HCT116 (cell line): ENCODE data around the gene HAGH. TPM values are rescaled to one million over a fixed set of nuclear protein-coding genes. Genes with fewer than 3 reads are reported as not detected.

Source experiments
- ATAC-seq: fragments of 200-7000 bp; cut with Tn5 transposase; 2 replicates; pipeline ENCODE4 v1.9.1; 2020; ENCODE audit warnings: mild to moderate bottlenecking, moderate library complexity
- BruUV-seq: library from RNA; stranded (reverse); fragments of 400-500 nt; replicated peaks from 2 replicates; lab custom pipeline; 2021; lab: Mats Ljungman, UMichigan
- CTCF ChIA-PET: fragments of 300-600 bp; sonication (Branson Sonifier 250); formaldehyde crosslinking; loops from one replicate; lab custom pipeline; 2021; ENCODE audit warnings: antibody characterized with exemption; lab: Charles Lee
- POLR2A ChIA-PET: fragments of 300-600, 350-600 bp; sonication (Branson Sonifier 250); formaldehyde crosslinking; loops from one replicate; lab custom pipeline; 2021; ENCODE audit warnings: antibody characterized with exemption; lab: Charles Lee
- RAD21 ChIA-PET, 2 experiments: fragments of 300-600 bp; sonication (Branson Sonifier 250); formaldehyde crosslinking; loops; one replicate each; lab custom pipeline; 2023; ENCODE audit warnings: low total read pairs in 2 of 2; ENCODE audit not compliant: uncharacterized antibody in 2 of 2, unreplicated experiment in 2 of 2, low non-redundant PET in 1 of 2; lab: Charles Lee
- DNase-seq: peaks from one replicate; pipeline ENCODE4 v3.0.0-alpha.2; 2010; ENCODE audit warnings: low read depth, low spot score
- H2AFZ ChIP-seq: fragments of 200-600 bp; shearing (Covaris generic), sonication (generic); 2 replicates; pipeline ENCODE4 v1.6.1; 2017; ENCODE audit warnings: low read depth, mixed run types, mixed read lengths, antibody characterized with exemption, low read length; ENCODE audit not compliant: poor library complexity, severe bottlenecking
- H3K27ac ChIP-seq: 2 replicates; pipeline ENCODE4 v1.5.1; 2012; ENCODE audit warnings: low read depth, low read length
- H3K27me3 ChIP-seq: fragments of 200-600 bp; sonication (generic); 2 replicates; pipeline ENCODE4 v1.6.1; 2016; ENCODE audit warnings: mixed run types, low read length, mixed read lengths; ENCODE audit not compliant: insufficient read depth
- H3K36me3 ChIP-seq, 2 experiments: fragments of 200-500 bp in 1 of 2; fragments of 200-600 bp in 1 of 2; sonication (Bioruptor generic) in 1 of 2; sonication (generic) in 1 of 2; 2 replicates each; pipeline versions ENCODE4 v1.5.1 to v1.6.1; 2014 to 2016; ENCODE audit warnings: low read length in 2 of 2, inconsistent platforms in 1 of 2, mixed read lengths in 1 of 2, mixed run types in 1 of 2; ENCODE audit not compliant: insufficient read depth in 2 of 2, control insufficient read depth in 1 of 2
- H3K4me1 ChIP-seq, 2 experiments: fragments of 200-600 bp in 1 of 2; sonication (generic) in 1 of 2; 2 replicates each; pipeline versions ENCODE4 v1.5.1 to v1.6.1; 2012 to 2017; ENCODE audit warnings: low read length in 2 of 2, inconsistent platforms in 1 of 2, mild to moderate bottlenecking in 1 of 2, mixed read lengths in 1 of 2, mixed run types in 1 of 2, moderate library complexity in 1 of 2; ENCODE audit not compliant: insufficient read depth in 2 of 2, control insufficient read depth in 1 of 2
- H3K4me2 ChIP-seq: fragments of 200-600 bp; sonication (generic); 2 replicates; pipeline ENCODE4 v1.6.1; 2017; ENCODE audit warnings: mixed run types, low read length, mixed read lengths
- H3K4me3 ChIP-seq, 2 experiments: fragments of 200-600 bp in 1 of 2; sonication (generic) in 1 of 2; replicated peaks in 1 of 2; 2 replicates each; pipeline ENCODE4 v1.5.1; 2011 to 2016; ENCODE audit warnings: low read length in 2 of 2, control low read depth in 1 of 2, low read depth in 1 of 2, mild to moderate bottlenecking in 1 of 2, mixed read lengths in 1 of 2, mixed run types in 1 of 2
- H3K79me2 ChIP-seq: fragments of 200-600 bp; sonication (generic); 2 replicates; pipeline ENCODE4 v1.6.1; 2017; ENCODE audit warnings: mild to moderate bottlenecking, mixed run types, low read length, moderate library complexity, mixed read lengths; ENCODE audit not compliant: insufficient read depth
- H3K9ac ChIP-seq: fragments of 200-600 bp; sonication (generic); 2 replicates; pipeline ENCODE4 v1.6.1; 2016; ENCODE audit warnings: low read length, mixed read lengths
- H3K9me2 ChIP-seq: fragments of 200-600 bp; sonication (generic), shearing (Covaris generic); 2 replicates; pipeline ENCODE4 v1.6.1; 2017; ENCODE audit warnings: mixed run types, mild to moderate bottlenecking, moderate library complexity; ENCODE audit not compliant: insufficient read depth
- H3K9me3 ChIP-seq, 2 experiments: fragments of 200-500 bp in 1 of 2; fragments of 200-600 bp in 1 of 2; sonication (Bioruptor generic) in 1 of 2; sonication (generic) in 1 of 2; 2 replicates each; pipeline ENCODE4 v1.6.1; 2014 to 2017; ENCODE audit warnings: low read length in 2 of 2, mixed read lengths in 2 of 2, inconsistent platforms in 1 of 2, low read depth in 1 of 2, mild to moderate bottlenecking in 1 of 2, mixed run types in 1 of 2, moderate library complexity in 1 of 2; ENCODE audit not compliant: control insufficient read depth in 1 of 2, insufficient read depth in 1 of 2
- H4K20me1 ChIP-seq: fragments of 200-600 bp; sonication (generic), shearing (Covaris generic); 2 replicates; pipeline ENCODE4 v1.6.1; 2017; ENCODE audit warnings: mixed run types, mild to moderate bottlenecking, moderate library complexity; ENCODE audit not compliant: insufficient read depth
- ATF3 ChIP-seq: IDR thresholded peaks from 2 replicates; pipeline ENCODE4 v1.6.1; 2012
- CEBPB ChIP-seq: IDR thresholded peaks from 2 replicates; pipeline ENCODE4 v1.6.1; 2012; ENCODE audit warnings: low read depth
- ELF1 ChIP-seq: IDR thresholded peaks from 2 replicates; pipeline ENCODE4 v1.6.1; 2012; ENCODE audit warnings: low read depth, borderline replicate concordance
- EZH2phosphoT487 ChIP-seq: fragments of 200-600 bp; IDR thresholded peaks from 2 replicates; pipeline ENCODE4 v1.6.1; 2018; ENCODE audit warnings: antibody characterized with exemption, borderline replicate concordance
- FOSL1 ChIP-seq: IDR thresholded peaks from 2 replicates; pipeline ENCODE4 v1.6.1; 2012; ENCODE audit warnings: low read depth
- MAX ChIP-seq: IDR thresholded peaks from 2 replicates; pipeline ENCODE4 v1.6.1; 2012
- POLR2A ChIP-seq: IDR thresholded peaks from 2 replicates; pipeline ENCODE4 v1.7.0; 2011; ENCODE audit warnings: borderline replicate concordance; ENCODE audit not compliant: insufficient read depth, insufficient read length; ENCODE audit errors: extremely low read depth
- POLR2AphosphoS5 ChIP-seq: IDR thresholded peaks from 2 replicates; pipeline ENCODE4 v1.6.1; 2011; ENCODE audit warnings: mild to moderate bottlenecking, low read depth, low read length, moderate library complexity
- RAD21 ChIP-seq: IDR thresholded peaks from 2 replicates; pipeline ENCODE4 v1.6.1; 2012; ENCODE audit warnings: low read depth, mild to moderate bottlenecking
- REST ChIP-seq: IDR thresholded peaks from 2 replicates; pipeline ENCODE4 v1.6.1; 2012; ENCODE audit warnings: low read depth
- SIN3A ChIP-seq: IDR thresholded peaks from 2 replicates; pipeline ENCODE4 v1.6.1; 2012; ENCODE audit warnings: low read depth
- SP1 ChIP-seq: IDR thresholded peaks from 2 replicates; pipeline ENCODE4 v1.6.1; 2012; ENCODE audit warnings: low read depth
- YY1 ChIP-seq: IDR thresholded peaks from 2 replicates; pipeline ENCODE4 v1.6.1; 2011; ENCODE audit warnings: low read length, low read depth, moderate library complexity, mild to moderate bottlenecking; ENCODE audit not compliant: insufficient replicate concordance; ENCODE audit errors: extremely low read depth
- ZBTB33 ChIP-seq: IDR thresholded peaks from 2 replicates; pipeline ENCODE4 v1.6.1; 2011; ENCODE audit warnings: mild to moderate bottlenecking, low read length, moderate library complexity; ENCODE audit not compliant: insufficient replicate concordance; ENCODE audit errors: extremely low read depth
- ZFX ChIP-seq: fragments of 450-650 bp; IDR thresholded peaks from 2 replicates; pipeline ENCODE4 v1.6.1; 2017
- ZNF274 ChIP-seq: fragments of 200-500 bp; sonication (Bioruptor generic); IDR thresholded peaks from 2 replicates; pipeline ENCODE4 v1.6.1; 2014; ENCODE audit warnings: mild to moderate bottlenecking, low read depth, low read length, inconsistent platforms
- intact Hi-C: fragments of 100-400 bp; cut with micrococcal nuclease; formaldehyde crosslinking; loops from 2 replicates; pipeline ENCODE4 v1.10.0; 2022
- total RNA-seq: library from RNA; stranded (reverse); gene quantifications from one replicate; pipeline ENCODE4 v1.2.1, GENCODE V29; 2021; ENCODE audit not compliant: unreplicated experiment

The HAGH gene
- total RNA-seq, 1 experiment from 2014 or later: 39.1 TPM

DNA sequence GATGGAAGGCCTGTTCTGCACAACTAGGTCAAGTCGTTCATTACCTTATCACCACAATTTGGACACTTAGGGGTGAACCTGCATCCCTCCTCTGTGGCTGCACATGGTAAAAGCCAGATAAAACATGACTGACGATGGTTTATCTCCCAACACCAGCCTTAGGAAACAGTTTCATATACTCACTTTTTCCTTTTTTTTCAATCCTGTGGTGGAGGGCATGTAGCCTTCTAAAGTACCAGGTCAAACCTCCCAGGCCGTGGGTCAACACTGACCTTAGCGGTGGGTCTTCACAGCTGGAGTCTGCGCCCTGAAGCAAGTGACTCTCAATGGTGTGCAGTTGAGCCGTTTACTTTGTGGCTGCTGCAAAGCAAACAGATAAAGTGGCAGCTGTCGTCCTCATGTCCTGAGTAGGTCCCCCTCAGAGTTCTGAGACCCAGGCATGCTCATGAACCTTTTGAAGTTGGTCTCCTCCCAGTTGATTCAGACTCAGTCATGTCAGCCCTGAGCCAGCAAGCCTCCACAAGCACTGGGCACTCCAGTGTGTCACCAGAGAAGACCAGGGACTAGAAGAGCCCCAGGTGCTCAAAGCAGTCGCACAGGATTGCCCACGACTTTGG, 6.3 kb upstream of the HAGH start:
- intact Hi-C loops: no loop called here
- BruUV-seq: no TSS peak

More for the DNA sequence above, 6.3 kb upstream of the HAGH start:
- Histone ChIP-seq H4K20me1 (peaks cover 5% of the 10 kb centered on the region; the same call in 1 of the 2 replicates), H3K9ac (no peak overlapping the region), H3K27me3 (no peaks in the 10 kb centered on the region), H3K9me2 (no peaks in the 10 kb centered on the region), H3K4me3 (no peak overlapping the region)
- POLR2A ChIA-PET: no interaction called here
- CTCF ChIA-PET: no interaction called here
- RAD21 ChIA-PET: no interaction called here
- DNase-seq (no peak), ATAC-seq (no peak; the same call in 1 of the 2 replicates)
- TF ChIP-seq ZFX: no peak
- no peak for TF ChIP-seq RAD21
- TF ChIP-seq SP1: no peak
- no peak for TF ChIP-seq ZNF274
- TF ChIP-seq POLR2A: no peak
- no peak for TF ChIP-seq SIN3A
- no peak for TF ChIP-seq ATF3
- TF ChIP-seq FOSL1: no peak
- TF ChIP-seq EZH2phosphoT487: no peak
- TF ChIP-seq POLR2AphosphoS5: no peak
- no peak for TF ChIP-seq YY1
- TF ChIP-seq REST: no peak
- TF ChIP-seq ZBTB33: no peak
- TF ChIP-seq CEBPB: no peak
- no peak for TF ChIP-seq MAX
- no peak for TF ChIP-seq ELF1
- TF ChIP-seq, all 23 proteins: peak for 0
- H3K4me1 ChIP-seq: peaks cover 8% of the 10 kb centered on the region in 2 experiments
- 0 out of 4 replicates have a peak, but pooled peaks cover 0 to 7% of the 10 kb centered on the region in 2 experiments for H3K36me3 ChIP-seq
- no peak overlapping the region for H3K4me2 ChIP-seq
- no peaks in the 10 kb centered on the region for H3K9me3 ChIP-seq
- H3K79me2 ChIP-seq: peaks cover 25% of the 10 kb centered on the region
- H2AFZ ChIP-seq: no peak overlapping the region
- no peak overlapping the region for H3K27ac ChIP-seq
